ENCODE results near the gene PER2. TPM values are rescaled to one million over a fixed set of nuclear protein-coding genes. Genes with fewer than 3 reads are reported as not detected.

PER2 gene
- total and polyA plus RNA-seq, 9 of the 15 experiments (the other 6 are each of a cell fraction or from before 2014, with no cell fraction given), result 1.1 to 10.3 (median 2.9) TPM

DNA sequence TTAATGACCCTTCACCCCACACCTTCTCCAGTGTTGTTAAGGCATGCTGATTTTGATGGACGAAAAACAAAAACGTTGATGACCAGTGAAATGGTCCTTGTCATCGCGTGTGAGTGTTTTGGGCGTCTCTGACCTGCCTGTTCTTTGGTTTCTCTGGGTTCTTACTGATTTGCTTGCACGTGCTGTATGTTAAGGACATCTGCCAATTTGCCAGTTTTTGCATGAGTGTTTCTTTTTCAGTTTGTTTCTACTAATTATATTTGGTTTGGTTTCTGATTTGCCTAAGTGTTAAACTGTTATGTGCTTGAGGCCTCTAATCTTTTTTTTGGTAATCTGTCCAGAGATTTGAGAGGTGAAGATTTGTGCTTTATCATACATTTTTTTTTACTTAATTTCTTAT lies 46.5 kb upstream of the PER2 start:
- intact Hi-C loops (cut with micrococcal nuclease), result no loop called here
- no peaks in the 10 kb centered on the region for H4K20me1 ChIP-seq (replicated peaks; ENCODE audit: control insufficient read depth, insufficient read depth, low read length)
- no peaks in the 10 kb centered on the region for H3K9me1 ChIP-seq (ENCODE audit: control insufficient read depth, insufficient read depth, low read length)
- H3K79me2 ChIP-seq (ENCODE audit: control insufficient read depth, insufficient read depth, low read length), result no peaks in the 10 kb centered on the region
- ChIA-PET CTCF (ENCODE audit: low intra/inter-chr PET ratio) (no interaction called here), POLR2A (interaction anchor here (0.6 kb wide), 1 partner anchor 295 kb away, joined by 3 read pairs; no protein-coding TSS in a partner anchor)
- peaks cover 5% of the 10 kb centered on the region; the same call in 1 of the 3 replicates for H3K36me3 ChIP-seq (ENCODE audit: control insufficient read depth, insufficient read depth, low read length)
- no TSS peak for BruUV-seq (replicated peaks)
- no peak for TF ChIP-seq ESRRB (CRISPR knock-in tag; IDR thresholded peaks at IDR 0.05; ENCODE audit: borderline replicate concordance)
- TF ChIP-seq ZBTB1 (CRISPR knock-in tag; IDR thresholded peaks at IDR 0.05; ENCODE audit: borderline replicate concordance, low read depth), result no peak
- TF ChIP-seq FOXK1 (CRISPR knock-in tag; IDR thresholded peaks at IDR 0.05; ENCODE audit: borderline replicate concordance), result no peak
- TF ChIP-seq ERF (CRISPR knock-in tag; IDR thresholded peaks at IDR 0.05), result no peak
- TF ChIP-seq, protein P1, sequence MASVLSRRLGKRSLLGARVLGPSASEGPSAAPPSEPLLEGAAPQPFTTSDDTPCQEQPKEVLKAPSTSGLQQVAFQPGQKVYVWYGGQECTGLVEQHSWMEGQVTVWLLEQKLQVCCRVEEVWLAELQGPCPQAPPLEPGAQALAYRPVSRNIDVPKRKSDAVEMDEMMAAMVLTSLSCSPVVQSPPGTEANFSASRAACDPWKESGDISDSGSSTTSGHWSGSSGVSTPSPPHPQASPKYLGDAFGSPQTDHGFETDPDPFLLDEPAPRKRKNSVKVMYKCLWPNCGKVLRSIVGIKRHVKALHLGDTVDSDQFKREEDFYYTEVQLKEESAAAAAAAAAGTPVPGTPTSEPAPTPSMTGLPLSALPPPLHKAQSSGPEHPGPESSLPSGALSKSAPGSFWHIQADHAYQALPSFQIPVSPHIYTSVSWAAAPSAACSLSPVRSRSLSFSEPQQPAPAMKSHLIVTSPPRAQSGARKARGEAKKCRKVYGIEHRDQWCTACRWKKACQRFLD (CRISPR knock-in tag; IDR thresholded peaks at IDR 0.05), result no peak
- no peak for TF ChIP-seq U2AF2 (optimal IDR thresholded peaks at IDR 0.05; ENCODE audit: low read depth, low read length)
- TF ChIP-seq ZNF316 (IDR thresholded peaks at IDR 0.05), result no peak
- TF ChIP-seq, protein P2, sequence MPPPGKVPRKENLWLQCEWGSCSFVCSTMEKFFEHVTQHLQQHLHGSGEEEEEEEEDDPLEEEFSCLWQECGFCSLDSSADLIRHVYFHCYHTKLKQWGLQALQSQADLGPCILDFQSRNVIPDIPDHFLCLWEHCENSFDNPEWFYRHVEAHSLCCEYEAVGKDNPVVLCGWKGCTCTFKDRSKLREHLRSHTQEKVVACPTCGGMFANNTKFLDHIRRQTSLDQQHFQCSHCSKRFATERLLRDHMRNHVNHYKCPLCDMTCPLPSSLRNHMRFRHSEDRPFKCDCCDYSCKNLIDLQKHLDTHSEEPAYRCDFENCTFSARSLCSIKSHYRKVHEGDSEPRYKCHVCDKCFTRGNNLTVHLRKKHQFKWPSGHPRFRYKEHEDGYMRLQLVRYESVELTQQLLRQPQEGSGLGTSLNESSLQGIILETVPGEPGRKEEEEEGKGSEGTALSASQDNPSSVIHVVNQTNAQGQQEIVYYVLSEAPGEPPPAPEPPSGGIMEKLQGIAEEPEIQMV (tag; conservative IDR thresholded peaks at IDR 0.05; ENCODE audit: low read depth), result no peak
- TF ChIP-seq ZNF23 (CRISPR knock-in tag; IDR thresholded peaks at IDR 0.05), result no peak
- TF ChIP-seq, protein P3, sequence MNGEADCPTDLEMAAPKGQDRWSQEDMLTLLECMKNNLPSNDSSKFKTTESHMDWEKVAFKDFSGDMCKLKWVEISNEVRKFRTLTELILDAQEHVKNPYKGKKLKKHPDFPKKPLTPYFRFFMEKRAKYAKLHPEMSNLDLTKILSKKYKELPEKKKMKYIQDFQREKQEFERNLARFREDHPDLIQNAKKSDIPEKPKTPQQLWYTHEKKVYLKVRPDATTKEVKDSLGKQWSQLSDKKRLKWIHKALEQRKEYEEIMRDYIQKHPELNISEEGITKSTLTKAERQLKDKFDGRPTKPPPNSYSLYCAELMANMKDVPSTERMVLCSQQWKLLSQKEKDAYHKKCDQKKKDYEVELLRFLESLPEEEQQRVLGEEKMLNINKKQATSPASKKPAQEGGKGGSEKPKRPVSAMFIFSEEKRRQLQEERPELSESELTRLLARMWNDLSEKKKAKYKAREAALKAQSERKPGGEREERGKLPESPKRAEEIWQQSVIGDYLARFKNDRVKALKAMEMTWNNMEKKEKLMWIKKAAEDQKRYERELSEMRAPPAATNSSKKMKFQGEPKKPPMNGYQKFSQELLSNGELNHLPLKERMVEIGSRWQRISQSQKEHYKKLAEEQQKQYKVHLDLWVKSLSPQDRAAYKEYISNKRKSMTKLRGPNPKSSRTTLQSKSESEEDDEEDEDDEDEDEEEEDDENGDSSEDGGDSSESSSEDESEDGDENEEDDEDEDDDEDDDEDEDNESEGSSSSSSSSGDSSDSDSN (IDR thresholded peaks at IDR 0.05; ENCODE audit: borderline replicate concordance in 1 of 2, low read depth in 2 of 2, low read length in 2 of 2), result no peak
- TF ChIP-seq, protein P4, sequence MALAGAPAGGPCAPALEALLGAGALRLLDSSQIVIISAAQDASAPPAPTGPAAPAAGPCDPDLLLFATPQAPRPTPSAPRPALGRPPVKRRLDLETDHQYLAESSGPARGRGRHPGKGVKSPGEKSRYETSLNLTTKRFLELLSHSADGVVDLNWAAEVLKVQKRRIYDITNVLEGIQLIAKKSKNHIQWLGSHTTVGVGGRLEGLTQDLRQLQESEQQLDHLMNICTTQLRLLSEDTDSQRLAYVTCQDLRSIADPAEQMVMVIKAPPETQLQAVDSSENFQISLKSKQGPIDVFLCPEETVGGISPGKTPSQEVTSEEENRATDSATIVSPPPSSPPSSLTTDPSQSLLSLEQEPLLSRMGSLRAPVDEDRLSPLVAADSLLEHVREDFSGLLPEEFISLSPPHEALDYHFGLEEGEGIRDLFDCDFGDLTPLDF (CRISPR knock-in tag; IDR thresholded peaks at IDR 0.05), result no peak
- TF ChIP-seq SMAD2 (IDR thresholded peaks at IDR 0.05; ENCODE audit: low read depth, low read length), result no peak
- ATAC-seq (no peak), FAIRE-seq (no peak), DNase-seq (ENCODE audit: extremely low read depth in 1 of 4, low spot score in 3 of 4) (no peak)
- WGBS (ENCODE audit: insufficient coverage, low coverage, missing lambda C conversion rate), result 74% methylated on average over 6 of the region's 6 CpGs
- H3K27me3 ChIP-seq (ENCODE audit: control insufficient read depth in 2 of 2, insufficient read depth in 2 of 2, low read length in 2 of 2), result no peaks in the 10 kb centered on the region
- no peak overlapping the region for H3K27ac ChIP-seq (ENCODE audit: extremely low read depth, low read depth, low read length)
- H2AFZ ChIP-seq (ENCODE audit: low read depth, low read length), result no peak overlapping the region
- no peak overlapping the region for H3K4me3 ChIP-seq
- no peaks in the 10 kb centered on the region; a peak in 1 of 5 replicates for H3K4me1 ChIP-seq (replicated peaks in 1 of 2; ENCODE audit: control insufficient read depth in 2 of 2, insufficient read depth in 2 of 2, low read length in 2 of 2)
- no peak overlapping the region for H3K9ac ChIP-seq (ENCODE audit: insufficient read depth in 1 of 2, low read depth in 2 of 2, low read length in 2 of 2)
- H3K9me3 ChIP-seq (replicated peaks; ENCODE audit: control insufficient read depth, insufficient read depth, low read depth, low read length), result no peaks in the 10 kb centered on the region
- H3K4me2 ChIP-seq (ENCODE audit: insufficient read depth, low read length), result no peak overlapping the region
- in situ Hi-C loops (cut with MboI), result no loop called here

Measured in K562 (cell line).